Thoracic aorta (tissue), 2 donors: ENCODE data around the gene NSUN6. TPM values are rescaled to one million over a fixed set of nuclear protein-coding genes. Genes with fewer than 3 reads are reported as not detected.
A peak's percentile ranks its signal among the peaks of the same experiment; 100 is the strongest.

ENCODE experiments used
- ATAC-seq: fragments of 150-250 bp; one replicate; pipeline ENCODE4 v1.8.0; 2017; ENCODE audit warnings: low read depth; ENCODE audit not compliant: insufficient number of reproducible peaks, low FRiP score
- DNase-seq: peaks from one replicate; pipeline ENCODE4 v3.0.0-alpha.2; 2020; ENCODE audit warnings: low spot score
- H3K27ac ChIP-seq, 2 donors: fragments of 200-600 bp; sonication (generic); 1 replicate in 1 of 2; 2 replicates in 1 of 2; pipeline ENCODE4 v1.5.1; 2016; ENCODE audit warnings: mild to moderate bottlenecking in 2 of 2, moderate library complexity in 2 of 2
- H3K27me3 ChIP-seq: fragments of 200-600 bp; sonication (generic); replicated peaks from 2 replicates; pipeline ENCODE4 v1.6.0; 2016; ENCODE audit warnings: mild to moderate bottlenecking; ENCODE audit not compliant: insufficient read depth
- H3K36me3 ChIP-seq: fragments of 200-600 bp; sonication (generic); one replicate; pipeline ENCODE4 v1.5.1; 2016
- H3K4me1 ChIP-seq, 2 donors: fragments of 200-600 bp; sonication (generic); 1 replicate in 1 of 2; 2 replicates in 1 of 2; pipeline versions ENCODE4 v1.5.1 to v1.6.0; 2016; ENCODE audit warnings: low read depth in 2 of 2, mild to moderate bottlenecking in 1 of 2; ENCODE audit not compliant: control insufficient read depth in 1 of 2
- H3K4me3 ChIP-seq: fragments of 200-600 bp; sonication (generic); 2 replicates; pipeline ENCODE4 v1.5.1; 2016; ENCODE audit warnings: mild to moderate bottlenecking
- H3K9me3 ChIP-seq: fragments of 200-600 bp; sonication (generic); 2 replicates; pipeline ENCODE4 v1.5.1; 2016
- CTCF ChIP-seq: fragments of 200-600 bp; sonication (generic); IDR thresholded peaks from one replicate; pipeline ENCODE4 v1.5.1; 2019; ENCODE audit warnings: antibody characterized with exemption
- total RNA-seq, 2 donors: library from RNA; depleted of rRNA; stranded (reverse); fragments of >200 nt; gene quantifications; one replicate each; pipeline versions ENCODE4 v1.1.0 to v1.2.3, GENCODE V29; 2016

The NSUN6 gene
- total RNA-seq, 2 donors from 2014 or later = 12.7 to 19.8 TPM

- H3K27ac ChIP-seq = peak overlapping the region in 1 of 2 donors; percentile 70
- peaks cover 0 to 20% of the 10 kb centered on the region in 2 donors for H3K4me1 ChIP-seq
- H3K4me3 ChIP-seq = no peak overlapping the region
- H3K36me3 ChIP-seq = no peaks in the 10 kb centered on the region
- TF ChIP-seq CTCF = no peak
- no peak for ATAC-seq
- no peak for DNase-seq
- H3K27me3 ChIP-seq = no peaks in the 10 kb centered on the region
- H3K9me3 ChIP-seq = no peaks in the 10 kb centered on the region
Observed at GRCh38 chr10:18611168-18611567, 40.2 kb downstream of the NSUN6 start.

GRCh38 chr10:18610517-18610916 is 40.9 kb downstream of the NSUN6 start:
- Histone ChIP-seq H3K4me1 (peaks cover 0 to 20% of the 10 kb centered on the region in 2 donors), H3K9me3 (no peaks in the 10 kb centered on the region), H3K4me3 (no peak overlapping the region), H3K27me3 (no peaks in the 10 kb centered on the region), H3K36me3 (no peaks in the 10 kb centered on the region), H3K27ac (peak overlapping the region; percentile 28 to 70)
- ATAC-seq = peak; percentile 64
- TF ChIP-seq CTCF = no peak
- DNase-seq = no peak

- TF ChIP-seq CTCF = no peak
- Histone ChIP-seq H3K4me3 (no peak overlapping the region), H3K4me1 (peaks cover 0 to 20% of the 10 kb centered on the region in 2 donors), H3K36me3 (no peaks in the 10 kb centered on the region), H3K27ac (no peak overlapping the region), H3K27me3 (no peaks in the 10 kb centered on the region), H3K9me3 (no peaks in the 10 kb centered on the region)
- ATAC-seq = no peak
- DNase-seq = no peak
Observed at GRCh38 chr10:18608596-18608995, 42.8 kb downstream of the NSUN6 start.

- no peak for TF ChIP-seq CTCF
Observed at GRCh38 chr10:18607503-18608378, 43.6 kb downstream of the NSUN6 start.

GRCh38 chr10:18606051-18606695 is 45.2 kb downstream of the NSUN6 start:
- Histone ChIP-seq H3K27me3 (no peaks in the 10 kb centered on the region), H3K36me3 (no peaks in the 10 kb centered on the region), H3K27ac (no peak overlapping the region), H3K4me1 (peaks cover 0 to 20% of the 10 kb centered on the region in 2 donors), H3K4me3 (no peak overlapping the region), H3K9me3 (no peaks in the 10 kb centered on the region)
- no peak for DNase-seq
- TF ChIP-seq CTCF = no peak
- ATAC-seq = no peak

More at GRCh38 chr10:18607503-18608378, 43.6 kb downstream of the NSUN6 start:
- H3K4me1 ChIP-seq = peaks cover 0 to 20% of the 10 kb centered on the region in 2 donors
- ATAC-seq (no peak), DNase-seq (peak; percentile 17)
- H3K9me3 ChIP-seq = no peaks in the 10 kb centered on the region
- no peaks in the 10 kb centered on the region for H3K36me3 ChIP-seq
- H3K4me3 ChIP-seq = no peak overlapping the region
- no peaks in the 10 kb centered on the region for H3K27me3 ChIP-seq
- no peak overlapping the region for H3K27ac ChIP-seq
